Endothelial cell of umbilical vein (primary cell): ENCODE data around the gene NLRP5. TPM values are rescaled to one million over a fixed set of nuclear protein-coding genes. Genes with fewer than 3 reads are reported as not detected.

Source experiments
- BruUV-seq: library from RNA; stranded (reverse); fragments of 400-500 nt; replicated peaks from 2 replicates; lab custom pipeline; 2021; lab: Mats Ljungman, UMichigan
- CTCF ChIA-PET: fragments of 300-600, 350-600 bp; sonication (Branson Sonifier 250); formaldehyde crosslinking; loops from one replicate; lab custom pipeline; 2021; ENCODE audit warnings: antibody characterized with exemption, inconsistent platforms; lab: Charles Lee
- POLR2A ChIA-PET: fragments of 300-600, 350-600 bp; sonication (Branson Sonifier 250); formaldehyde crosslinking; loops from one replicate; lab custom pipeline; 2021; ENCODE audit warnings: antibody characterized with exemption, inconsistent platforms; lab: Charles Lee
- DNase-seq: peaks from one replicate; pipeline ENCODE4 v3.0.0-alpha.2; 2011; ENCODE audit warnings: low read depth, low spot score
- FAIRE-seq: peaks from 2 replicates; lab custom pipeline; 2011; peaks lifted over from hg19 to GRCh38; lab: Jason Lieb, UNC
- H2AFZ ChIP-seq: 2 replicates; pipeline ENCODE4 v1.6.0; 2012; ENCODE audit warnings: low read depth, low read length, control low read depth, inconsistent platforms
- H3K27ac ChIP-seq: 2 replicates; pipeline ENCODE4 v1.5.1; 2011; ENCODE audit warnings: low read depth, mild to moderate bottlenecking, control low read depth, low read length, moderate library complexity; ENCODE audit not compliant: insufficient read depth
- H3K27me3 ChIP-seq, 2 experiments: 2 replicates each; pipeline versions ENCODE4 v1.6.0 to v1.6.1; 2011; ENCODE audit warnings: low read length in 2 of 2, mixed read lengths in 1 of 2; ENCODE audit not compliant: control insufficient read depth in 2 of 2, insufficient read depth in 2 of 2
- H3K36me3 ChIP-seq, 2 experiments: 2 replicates in 1 of 2; 3 replicates in 1 of 2; pipeline ENCODE4 v1.5.1; 2011; ENCODE audit warnings: low read length in 2 of 2, mild to moderate bottlenecking in 1 of 2, moderate library complexity in 1 of 2; ENCODE audit not compliant: control insufficient read depth in 2 of 2, insufficient read depth in 2 of 2; ENCODE audit errors: extremely low read depth in 1 of 2
- H3K4me1 ChIP-seq: 3 replicates; pipeline ENCODE4 v1.5.1; 2011; ENCODE audit warnings: mild to moderate bottlenecking, low read length; ENCODE audit not compliant: control insufficient read depth, insufficient read depth; ENCODE audit errors: extremely low read depth
- H3K4me2 ChIP-seq: 2 replicates; pipeline ENCODE4 v1.6.1; 2011; ENCODE audit warnings: low read length, control low read depth, mixed read lengths; ENCODE audit not compliant: insufficient read depth
- H3K4me3 ChIP-seq, 3 experiments: fragments of 200-600 bp in 1 of 3; sonication (generic), shearing (Covaris generic) in 1 of 3; replicated peaks in 1 of 3; 2 replicates each; pipeline ENCODE4 v1.5.1; 2011 to 2016; ENCODE audit warnings: control low read depth in 3 of 3, low read length in 3 of 3, mild to moderate bottlenecking in 2 of 3, inconsistent platforms in 1 of 3, low read depth in 1 of 3, moderate library complexity in 1 of 3; ENCODE audit not compliant: insufficient read depth in 1 of 3
- H3K79me2 ChIP-seq: 2 replicates; pipeline ENCODE4 v1.6.0; 2012; ENCODE audit warnings: low read length, inconsistent platforms; ENCODE audit not compliant: control insufficient read depth, insufficient read depth
- H3K9ac ChIP-seq: replicated peaks from 2 replicates; pipeline ENCODE3; 2011; ENCODE audit warnings: low read length, control low read depth; ENCODE audit not compliant: insufficient read depth; ENCODE audit errors: extremely low read depth
- H3K9me1 ChIP-seq: replicated peaks from 3 replicates; pipeline ENCODE4 v1.6.0; 2011; ENCODE audit warnings: mild to moderate bottlenecking, low read length; ENCODE audit not compliant: control insufficient read depth, insufficient read depth; ENCODE audit errors: extremely low read depth
- H3K9me3 ChIP-seq: replicated peaks from 2 replicates; pipeline ENCODE4 v1.5.1; 2012; ENCODE audit warnings: low read length, inconsistent platforms; ENCODE audit not compliant: control insufficient read depth, insufficient read depth
- H4K20me1 ChIP-seq: replicated peaks from 2 replicates; pipeline ENCODE3; 2011; ENCODE audit warnings: mild to moderate bottlenecking, low read length; ENCODE audit not compliant: control insufficient read depth, insufficient read depth; ENCODE audit errors: extremely low read depth
- EZH2 ChIP-seq: IDR thresholded peaks from 2 replicates; pipeline ENCODE4 v1.6.1; 2012; ENCODE audit warnings: borderline replicate concordance, low read depth, mild to moderate bottlenecking, moderate library complexity, low read length, inconsistent platforms; ENCODE audit not compliant: severe bottlenecking
- FOS ChIP-seq: IDR thresholded peaks from 2 replicates; pipeline ENCODE4 v1.6.1; 2011; ENCODE audit warnings: mild to moderate bottlenecking, low read length, moderate library complexity, borderline replicate concordance; ENCODE audit not compliant: insufficient read depth
- GATA2 ChIP-seq: IDR thresholded peaks from 2 replicates; pipeline ENCODE4 v1.7.0; 2011; ENCODE audit warnings: low read depth, mild to moderate bottlenecking, moderate library complexity, mixed read lengths, low read length; ENCODE audit not compliant: insufficient read length, insufficient read depth
- JUN ChIP-seq: IDR thresholded peaks from 2 replicates; pipeline ENCODE4 v1.6.1; 2011; ENCODE audit warnings: borderline replicate concordance, low read depth; ENCODE audit not compliant: insufficient read length, insufficient read depth
- MAX ChIP-seq: IDR thresholded peaks from 2 replicates; pipeline ENCODE4 v1.6.1; 2011; ENCODE audit not compliant: insufficient read depth, insufficient read length
- MYC ChIP-seq: IDR thresholded peaks from one replicate; pipeline ENCODE4 v1.6.1; 2011; ENCODE audit warnings: mild to moderate bottlenecking, low read depth, low read length
- POLR2A ChIP-seq: IDR thresholded peaks from 2 replicates; pipeline ENCODE4 v1.6.1; 2012; ENCODE audit warnings: low read depth, mild to moderate bottlenecking, control low read depth, low read length
- POLR2AphosphoS5 ChIP-seq: IDR thresholded peaks from 2 replicates; pipeline ENCODE4 v1.6.1; 2012; ENCODE audit warnings: low read depth, mild to moderate bottlenecking, control low read depth, low read length, moderate library complexity; ENCODE audit not compliant: insufficient read depth
- dilution Hi-C: fragments of 300-500 bp; cut with MboI; formaldehyde crosslinking; loops from one replicate; pipeline ENCODE4 v1.15.0; 2019; ENCODE audit warnings: low sequenced_read_pairs; ENCODE audit not compliant: extremely low pct_ligation_motif_present
- intact Hi-C: fragments of 100-400 bp; cut with micrococcal nuclease; formaldehyde crosslinking; loops from one replicate; pipeline ENCODE4 v1.10.0; 2022
- polyA plus RNA-seq, 4 experiments: library from polyadenylated mRNA; depleted of rRNA in 3 of 4; stranded (reverse) in 3 of 4; unstranded in 1 of 4; fragments of >200 nt; gene quantifications; 2 replicates each; pipeline versions ENCODE4 v1.2.1 to v1.2.3, GENCODE V29; 2011 to 2012; ENCODE audit warnings: missing spikeins in 1 of 4
- total RNA-seq: library from RNA; stranded (reverse); gene quantifications from 2 replicates; pipeline ENCODE4 v1.2.3, GENCODE V29; 2021
- TF ChIP-seq, protein P1 (sequence below), 2 donors: IDR thresholded peaks; 1 replicate in 1 of 2; 2 replicates in 1 of 2; pipeline ENCODE4 v1.5.1; 2011; ENCODE audit warnings: low read length in 2 of 2, mild to moderate bottlenecking in 2 of 2, moderate library complexity in 2 of 2, control low read depth in 1 of 2, inconsistent platforms in 1 of 2, low read depth in 1 of 2; ENCODE audit not compliant: insufficient read depth in 1 of 2; ENCODE audit errors: extremely low read depth in 1 of 2

The NLRP5 gene
- total and polyA plus RNA-seq, 2 donors (not counting 3 experiments of a cell fraction or from before 2014, with no cell fraction given): not detected

DNA sequence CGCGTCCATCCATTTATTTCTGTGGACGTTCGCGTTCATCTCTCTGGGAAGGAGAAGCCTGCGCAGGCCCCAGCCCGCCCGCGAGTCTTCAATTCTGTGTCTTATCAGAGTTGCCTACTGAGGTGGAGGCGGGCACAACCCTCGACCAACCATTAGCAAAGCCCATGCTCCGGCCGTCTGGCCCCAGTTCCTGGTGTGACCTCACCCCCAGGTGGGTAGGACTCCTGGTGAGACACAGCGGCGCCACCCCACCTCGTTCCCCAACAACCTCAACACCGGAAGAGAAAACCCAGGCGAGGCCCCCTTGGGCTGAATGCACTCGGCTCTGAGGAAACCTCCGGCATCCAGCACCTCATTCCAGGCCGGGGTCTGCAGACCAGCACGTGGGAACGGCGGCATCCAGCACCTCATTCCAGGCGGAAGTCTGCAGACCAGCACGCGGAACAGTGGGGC is 119.8 kb downstream of the NLRP5 start:
- POLR2A ChIA-PET: no interaction called here
- no peak for DNase-seq
- Histone ChIP-seq H2AFZ (no peak overlapping the region), H4K20me1 (no peaks in the 10 kb centered on the region), H3K9me3 (no peaks in the 10 kb centered on the region), H3K36me3 (no peaks in the 10 kb centered on the region), H3K9me1 (no peaks in the 10 kb centered on the region), H3K4me1 (peaks cover 16% of the 10 kb centered on the region), H3K4me3 (no peak overlapping the region), H3K4me2 (no peak overlapping the region), H3K27ac (no peak overlapping the region), H3K79me2 (peaks cover 81% of the 10 kb centered on the region), H3K27me3 (no peaks in the 10 kb centered on the region), H3K9ac (no peak overlapping the region)
- FAIRE-seq: no peak
- CTCF ChIA-PET: interaction anchor here (2.6 kb wide), 1 partner anchor 65 kb away, joined by 27 read pairs; no protein-coding TSS in a partner anchor
- intact Hi-C loops (no loop called here), dilution Hi-C loops (no loop called here)
- no peak for TF ChIP-seq JUN
- TF ChIP-seq POLR2A: no peak
- TF ChIP-seq EZH2: no peak
- TF ChIP-seq MYC: no peak
- no peak for TF ChIP-seq GATA2
- no peak for TF ChIP-seq MAX
- TF ChIP-seq POLR2AphosphoS5: no peak
- TF ChIP-seq FOS: no peak
- no TSS peak for BruUV-seq

DNA sequence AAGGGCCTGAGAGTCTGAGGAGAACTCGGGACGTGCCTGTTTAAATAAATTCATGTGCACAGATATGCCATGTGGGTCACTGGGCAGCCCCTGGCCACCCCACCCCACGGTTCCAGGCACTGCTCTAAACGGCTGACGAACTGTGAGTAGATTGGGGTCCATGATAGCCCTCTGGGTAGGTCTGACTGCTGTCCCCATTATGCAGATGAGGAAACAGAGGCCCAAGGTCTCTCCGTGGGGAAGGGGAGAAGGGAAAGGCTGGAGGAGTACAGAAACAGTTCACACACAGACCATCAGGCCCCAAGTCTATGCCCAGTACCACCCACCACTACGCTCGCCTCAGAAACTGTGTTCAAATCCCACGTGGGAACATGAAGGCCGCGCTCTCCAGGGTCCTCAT is 120.4 kb downstream of the NLRP5 start:
- BruUV-seq: no TSS peak
- no peak for DNase-seq
- no peak overlapping the region for H2AFZ ChIP-seq
- H3K9me3 ChIP-seq: no peaks in the 10 kb centered on the region
- no peaks in the 10 kb centered on the region for H3K27me3 ChIP-seq
- peaks cover 21% of the 10 kb centered on the region for H3K4me1 ChIP-seq
- H3K4me3 ChIP-seq: no peak overlapping the region
- no peak overlapping the region for H3K27ac ChIP-seq
- intact Hi-C loops: no loop called here
- no peaks in the 10 kb centered on the region for H4K20me1 ChIP-seq
- H3K9me1 ChIP-seq: no peaks in the 10 kb centered on the region
- no peak overlapping the region for H3K4me2 ChIP-seq
- TF ChIP-seq MYC (no peak), FOS (no peak), JUN (no peak), GATA2 (no peak), POLR2AphosphoS5 (no peak), EZH2 (no peak), MAX (no peak), POLR2A (no peak)
- TF ChIP-seq, protein P1, sequence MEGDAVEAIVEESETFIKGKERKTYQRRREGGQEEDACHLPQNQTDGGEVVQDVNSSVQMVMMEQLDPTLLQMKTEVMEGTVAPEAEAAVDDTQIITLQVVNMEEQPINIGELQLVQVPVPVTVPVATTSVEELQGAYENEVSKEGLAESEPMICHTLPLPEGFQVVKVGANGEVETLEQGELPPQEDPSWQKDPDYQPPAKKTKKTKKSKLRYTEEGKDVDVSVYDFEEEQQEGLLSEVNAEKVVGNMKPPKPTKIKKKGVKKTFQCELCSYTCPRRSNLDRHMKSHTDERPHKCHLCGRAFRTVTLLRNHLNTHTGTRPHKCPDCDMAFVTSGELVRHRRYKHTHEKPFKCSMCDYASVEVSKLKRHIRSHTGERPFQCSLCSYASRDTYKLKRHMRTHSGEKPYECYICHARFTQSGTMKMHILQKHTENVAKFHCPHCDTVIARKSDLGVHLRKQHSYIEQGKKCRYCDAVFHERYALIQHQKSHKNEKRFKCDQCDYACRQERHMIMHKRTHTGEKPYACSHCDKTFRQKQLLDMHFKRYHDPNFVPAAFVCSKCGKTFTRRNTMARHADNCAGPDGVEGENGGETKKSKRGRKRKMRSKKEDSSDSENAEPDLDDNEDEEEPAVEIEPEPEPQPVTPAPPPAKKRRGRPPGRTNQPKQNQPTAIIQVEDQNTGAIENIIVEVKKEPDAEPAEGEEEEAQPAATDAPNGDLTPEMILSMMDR (IDR thresholded peaks at IDR 0.05; ENCODE audit: extremely low read depth in 1 of 2, insufficient read depth in 1 of 2, low read depth in 1 of 2, low read length in 2 of 2): no peak
- ChIA-PET POLR2A (no interaction called here), CTCF (no interaction called here)
- no peaks in the 10 kb centered on the region for H3K36me3 ChIP-seq
- no peak overlapping the region for H3K9ac ChIP-seq
- dilution Hi-C loops: no loop called here
- H3K79me2 ChIP-seq: peaks cover 86% of the 10 kb centered on the region
- no peak for FAIRE-seq
